GM12891 (cell line): ENCODE results near the gene ADM2.

Experiments
- PAX5 ChIP-seq: IDR thresholded peaks from 2 replicates; pipeline ENCODE4 v1.6.1; 2011; ENCODE audit warnings: low read length, moderate library complexity, mild to moderate bottlenecking; ENCODE audit not compliant: insufficient read depth, severe bottlenecking
- POLR2A ChIP-seq: IDR thresholded peaks from 2 replicates; pipeline ENCODE4 v1.6.1; 2011; ENCODE audit warnings: low read depth, low read length, control low read depth
- POLR2AphosphoS5 ChIP-seq: IDR thresholded peaks from 2 replicates; pipeline ENCODE4 v1.6.1; 2011; ENCODE audit warnings: low read depth, low read length, control low read depth
- POU2F2 ChIP-seq: IDR thresholded peaks from 2 replicates; pipeline ENCODE4 v1.6.1; 2011; ENCODE audit warnings: low read depth, mild to moderate bottlenecking, control low read depth, low read length, moderate library complexity
- SPI1 ChIP-seq: IDR thresholded peaks from 2 replicates; pipeline ENCODE4 v1.6.1; 2011; ENCODE audit warnings: low read depth, low read length, control low read depth
- TAF1 ChIP-seq: IDR thresholded peaks from 2 replicates; pipeline ENCODE4 v1.6.1; 2011; ENCODE audit warnings: low read depth, low read length, control low read depth

GRCh38 chr22:50530580-50530876, 49.2 kb downstream of the ADM2 start:
- TF ChIP-seq TAF1 (no peak), POLR2A (no peak), SPI1 (no peak), POU2F2 (no peak), POLR2AphosphoS5 (no peak), PAX5 (no peak)
